Measurements from ENCODE around the gene UQCRC1.

Gene UQCRC1

DNA sequence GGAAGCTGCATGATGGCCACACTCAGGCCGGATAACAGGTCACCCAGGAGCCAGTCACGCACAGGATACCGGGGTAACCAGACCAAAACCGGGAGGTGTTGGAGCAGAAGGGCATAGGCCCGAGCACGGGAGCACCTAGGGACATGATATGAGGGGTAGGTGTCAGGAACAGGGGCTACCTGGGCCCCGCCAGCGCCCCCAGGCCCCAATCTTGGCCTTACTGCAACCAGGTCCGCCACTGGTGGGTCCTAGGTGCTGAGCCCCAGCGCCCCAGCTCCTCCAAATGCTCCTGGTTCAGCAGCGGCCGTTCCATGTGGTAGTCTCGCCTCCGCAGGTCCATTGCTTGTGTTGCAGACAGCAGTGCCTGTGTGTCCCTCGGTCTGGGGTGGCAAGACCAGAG is 23.8 kb upstream of the UQCRC1 start:
- DNase-seq, result no peak

GRCh38 chr3:48631516-48632448 is 22.3 kb upstream of the UQCRC1 start:
- no peak for DNase-seq

DNA sequence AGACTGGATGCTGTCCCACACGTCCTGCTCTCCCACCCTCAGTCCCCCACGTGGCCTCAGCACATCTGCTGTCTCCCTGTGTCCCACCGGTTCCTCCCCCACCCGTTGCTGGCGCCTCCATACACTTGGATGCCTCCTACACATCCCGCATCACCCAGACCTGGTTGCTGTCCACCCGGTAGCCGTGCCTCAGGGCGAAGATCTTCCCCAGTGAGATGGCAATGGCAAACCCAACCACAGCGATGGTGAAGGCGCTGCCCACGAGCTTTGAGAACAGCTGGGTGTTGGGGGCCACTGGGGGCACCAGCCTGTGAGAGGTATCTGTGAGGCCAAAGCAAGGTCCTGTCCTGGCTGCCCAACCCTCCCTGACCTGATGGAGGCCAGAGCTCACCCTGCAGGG is 21.4 kb upstream of the UQCRC1 start:
- DNase-seq, result no peak

DNA sequence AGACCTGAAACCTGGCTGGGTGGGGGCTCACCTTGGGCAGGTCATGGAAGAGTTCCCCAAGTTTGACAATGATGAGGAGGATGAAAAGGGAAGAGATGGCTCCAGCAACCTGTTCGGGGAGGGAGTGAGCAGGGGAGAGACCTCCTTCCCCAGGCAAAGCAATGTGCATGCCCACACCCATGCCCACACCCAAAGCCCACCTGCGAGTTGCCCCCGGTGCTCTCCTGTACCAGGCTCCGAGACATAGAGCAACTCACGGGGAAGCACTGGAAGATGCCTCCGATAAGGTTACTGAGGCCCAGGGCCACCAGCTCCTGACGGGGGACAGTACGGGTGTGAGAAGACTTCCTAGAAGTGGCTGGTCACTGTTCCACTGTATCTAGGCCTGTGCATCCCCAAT is 21.0 kb upstream of the UQCRC1 start:
- DNase-seq, result no peak

DNA sequence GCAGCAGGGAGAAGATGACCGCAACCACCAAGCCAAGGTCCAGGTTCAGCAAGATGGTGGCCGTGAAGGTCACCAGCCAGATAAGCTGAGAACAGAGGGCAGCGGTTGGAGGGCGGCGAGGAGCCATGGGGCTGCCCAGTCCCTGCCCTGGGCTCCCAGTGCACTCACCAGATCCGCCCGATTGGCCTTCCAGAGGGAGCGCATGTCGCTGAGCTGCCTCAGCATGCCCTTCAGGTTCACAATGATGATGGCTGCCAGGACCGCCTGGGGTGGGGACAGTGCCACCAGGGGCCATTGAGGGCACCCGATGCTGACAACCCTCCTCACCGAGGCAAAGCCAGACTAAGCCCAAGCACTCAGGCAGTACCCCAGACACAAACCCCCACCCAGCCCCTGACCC is 20.4 kb upstream of the UQCRC1 start:
- DNase-seq, result no peak

GRCh38 chr3:48628277-48629017 is 19.0 kb upstream of the UQCRC1 start:
- DNase-seq, result no peak

GRCh38 chr3:48625600-48625999 is 16.2 kb upstream of the UQCRC1 start:
- no peak for DNase-seq

- no peak for DNase-seq
These were observed 15.3 kb upstream of the UQCRC1 start for GRCh38 chr3:48624767-48625166.

DNA sequence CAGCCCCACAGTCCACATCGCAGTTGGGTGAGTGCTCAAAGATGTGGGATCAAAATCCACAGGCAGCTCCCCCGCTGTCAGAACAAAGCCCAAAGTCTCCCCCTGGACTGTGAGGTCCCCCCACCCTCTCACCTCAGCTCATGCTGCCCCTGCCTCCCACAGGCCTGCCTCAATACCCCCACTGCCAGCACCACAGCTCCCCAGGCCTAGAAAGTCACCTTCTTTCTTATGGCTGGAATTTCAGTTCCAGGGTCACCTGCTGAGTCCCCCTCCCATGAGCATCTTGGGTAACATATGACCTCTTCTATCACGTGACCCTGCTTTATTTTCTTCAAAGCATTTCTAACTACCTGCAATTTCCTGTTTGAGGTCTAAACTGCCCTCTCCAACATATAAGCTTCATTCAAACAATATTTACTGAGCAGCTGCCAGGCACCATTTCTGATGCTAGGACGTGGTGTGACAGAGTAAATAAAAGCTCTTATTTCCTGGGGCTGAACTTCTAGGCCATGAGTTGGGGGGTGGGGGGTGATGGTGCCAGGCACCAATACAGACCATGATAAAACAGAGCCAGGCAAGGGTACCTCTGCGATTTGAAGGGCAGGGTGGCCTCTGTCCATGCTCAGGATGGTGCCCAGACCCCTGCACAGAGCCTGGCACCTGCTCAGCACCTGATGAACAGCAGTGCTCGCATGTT is 14.6 kb upstream of the UQCRC1 start:
- no peak for DNase-seq

DNA sequence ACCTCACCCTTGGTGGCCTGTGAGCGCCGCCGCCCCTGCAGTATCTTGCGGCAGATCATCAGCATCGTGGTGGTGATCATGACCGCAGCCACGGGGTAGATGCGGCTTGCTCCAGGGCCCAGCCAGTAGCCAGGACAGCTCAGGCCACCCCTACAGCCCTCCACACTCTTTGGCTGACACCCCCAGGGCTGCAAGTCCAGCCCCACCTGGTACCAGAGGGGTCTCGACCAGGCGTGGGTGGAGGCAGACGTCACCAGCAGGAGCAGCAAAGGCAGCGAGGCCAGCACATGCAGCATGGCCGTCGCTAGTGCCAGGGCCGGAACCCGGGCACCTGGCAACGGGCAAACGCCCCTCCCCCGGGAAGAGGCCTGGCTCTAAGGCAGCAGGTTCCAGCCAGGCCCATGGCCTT is 12.0 kb upstream of the UQCRC1 start, which contains the start of gene TMEM89:
Gene TMEM89, minus strand, starts transcription at position 309 of the 409 bp plus-strand sequence. Its CDS starts 13 bp downstream, at position 296.
- no peak for DNase-seq

DNA sequence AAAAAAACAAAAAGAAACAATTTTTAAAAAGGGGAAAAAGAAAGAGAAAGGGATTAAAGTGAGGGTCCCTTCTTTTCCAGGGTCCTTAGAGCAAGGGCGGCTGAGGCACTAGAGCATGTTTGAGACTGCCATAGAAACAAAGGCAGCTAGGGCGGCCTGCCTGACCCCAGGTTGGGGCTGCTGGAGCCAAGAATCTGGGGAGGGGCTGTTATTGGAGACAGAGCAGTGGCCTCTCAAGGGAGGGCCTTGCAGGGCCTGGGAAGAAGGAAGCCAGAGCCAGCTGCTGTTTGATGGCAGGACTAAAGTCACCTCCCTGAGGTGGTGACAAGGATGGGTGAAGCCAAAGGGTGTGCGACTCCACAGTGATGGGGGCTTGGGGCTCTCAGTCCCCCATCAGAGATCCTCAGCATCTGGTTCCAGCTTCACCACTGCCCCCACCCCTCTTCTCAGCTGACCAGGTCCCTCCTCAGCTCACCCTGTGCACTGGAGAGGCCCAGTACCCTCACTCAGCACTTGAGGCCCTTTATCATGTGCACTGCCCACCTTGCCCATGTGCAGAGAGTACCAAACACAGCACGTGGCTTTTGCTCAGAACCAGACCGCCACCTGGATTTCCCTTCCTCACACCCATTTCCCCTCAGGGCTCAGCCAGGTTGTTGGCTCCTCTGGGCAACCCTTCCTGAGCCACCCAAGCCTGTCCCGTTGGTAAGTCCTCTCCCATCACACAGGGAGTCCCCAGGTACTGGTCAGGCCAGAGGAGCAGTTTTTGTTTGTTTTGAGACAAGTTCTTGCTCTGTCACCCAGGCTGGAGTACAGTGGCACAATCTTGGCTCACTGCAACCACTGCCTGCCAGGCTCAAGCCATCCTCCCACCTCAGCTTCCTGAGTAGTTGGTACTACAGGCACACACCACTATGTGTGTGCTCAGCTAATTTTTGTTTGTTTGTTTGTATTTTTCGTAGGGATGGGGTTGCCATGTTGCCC is 10.4 kb upstream of the UQCRC1 start:
- no peak for DNase-seq

DNA sequence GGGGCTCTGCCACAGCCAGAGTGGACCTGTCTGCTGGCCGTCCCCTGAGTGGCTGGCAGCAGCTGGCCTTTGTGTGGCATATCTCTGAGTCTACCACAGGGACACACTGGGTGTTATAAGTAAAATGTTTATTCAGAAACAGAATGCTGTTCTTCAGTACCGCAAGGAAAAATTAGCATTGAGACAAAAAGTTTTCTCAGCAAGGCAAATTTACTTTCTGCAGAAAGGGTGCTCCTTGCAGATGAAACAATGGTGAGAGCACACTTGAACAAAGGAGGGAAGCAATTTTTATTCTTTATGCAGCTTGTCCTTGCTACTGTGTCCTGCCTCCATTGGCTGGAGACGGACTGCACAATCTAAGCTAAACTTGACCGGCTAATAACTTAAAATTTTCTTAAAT is 8.1 kb upstream of the UQCRC1 start:
- no peak for DNase-seq

- no peak for DNase-seq
These were observed 4.6 kb upstream of the UQCRC1 start for GRCh38 chr3:48614044-48614443.

GRCh38 chr3:48612309-48612708 is 2.9 kb upstream of the UQCRC1 start:
- no peak for DNase-seq

DNA sequence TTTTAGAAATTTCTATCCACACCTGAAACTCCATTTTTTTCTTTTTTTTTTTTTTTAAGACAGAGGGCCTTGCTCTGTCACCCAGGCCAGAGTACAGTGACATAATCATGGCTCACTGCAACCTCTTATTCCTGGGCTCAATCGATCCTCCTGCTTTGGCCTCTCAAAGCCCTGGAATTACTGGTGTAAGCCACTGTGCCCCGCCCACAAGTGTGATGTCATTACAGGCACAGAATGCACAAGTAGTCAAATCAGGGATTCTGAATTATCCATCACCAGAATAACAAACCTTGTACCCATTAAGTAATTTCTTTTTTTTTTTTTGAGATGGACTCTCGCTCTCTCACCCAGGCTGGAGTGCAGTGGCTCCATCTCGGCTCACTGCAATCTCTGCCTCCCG is 1.9 kb downstream of the UQCRC1 start:
- no peak for DNase-seq

GRCh38 chr3:48601622-48601994 is 7.8 kb downstream of the UQCRC1 start:
- DNase-seq, result no peak

DNA sequence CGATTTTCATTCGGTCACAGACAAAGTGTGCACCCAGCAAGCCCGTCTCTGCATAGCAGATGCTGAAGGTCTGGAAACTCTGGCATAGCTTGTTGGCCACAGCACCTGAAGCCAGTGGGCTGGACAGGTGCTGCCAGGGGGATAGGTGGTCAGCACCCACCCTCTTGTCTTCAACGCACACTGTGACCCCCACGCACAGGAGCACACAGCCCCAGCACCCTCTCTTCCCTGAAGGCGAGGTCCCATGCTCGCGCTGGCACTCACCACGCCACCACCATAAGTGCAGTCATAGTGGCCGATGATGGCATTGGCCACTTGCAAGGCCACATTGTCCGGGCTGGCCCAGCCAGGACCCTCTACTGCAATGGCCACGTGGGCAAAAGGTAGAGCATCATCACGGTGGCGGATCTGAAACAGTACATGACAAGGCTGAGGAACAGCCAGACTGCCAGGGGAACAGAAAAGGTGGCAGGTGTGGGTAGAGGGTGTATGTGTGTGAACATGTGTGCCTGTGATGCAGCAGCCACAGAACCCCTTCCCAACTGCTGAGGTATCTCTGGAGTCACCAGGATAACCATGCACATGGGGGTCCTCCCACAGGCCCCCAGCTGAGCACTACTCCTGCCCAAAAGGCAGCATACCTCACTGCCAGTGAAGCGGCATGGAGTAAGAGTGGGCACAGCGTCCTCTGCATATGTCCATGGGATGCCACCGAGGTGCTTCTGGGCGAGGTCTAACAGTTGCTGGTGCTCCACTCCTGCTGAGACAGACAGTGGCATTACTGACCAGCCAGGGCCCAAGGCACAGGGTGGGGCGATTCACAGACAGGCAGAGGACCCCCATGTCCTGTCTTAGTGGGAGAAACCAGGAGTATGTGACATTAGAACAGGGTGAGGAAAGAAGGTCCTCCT is 8.5 kb downstream of the UQCRC1 start:
- DNase-seq, result no peak

DNA sequence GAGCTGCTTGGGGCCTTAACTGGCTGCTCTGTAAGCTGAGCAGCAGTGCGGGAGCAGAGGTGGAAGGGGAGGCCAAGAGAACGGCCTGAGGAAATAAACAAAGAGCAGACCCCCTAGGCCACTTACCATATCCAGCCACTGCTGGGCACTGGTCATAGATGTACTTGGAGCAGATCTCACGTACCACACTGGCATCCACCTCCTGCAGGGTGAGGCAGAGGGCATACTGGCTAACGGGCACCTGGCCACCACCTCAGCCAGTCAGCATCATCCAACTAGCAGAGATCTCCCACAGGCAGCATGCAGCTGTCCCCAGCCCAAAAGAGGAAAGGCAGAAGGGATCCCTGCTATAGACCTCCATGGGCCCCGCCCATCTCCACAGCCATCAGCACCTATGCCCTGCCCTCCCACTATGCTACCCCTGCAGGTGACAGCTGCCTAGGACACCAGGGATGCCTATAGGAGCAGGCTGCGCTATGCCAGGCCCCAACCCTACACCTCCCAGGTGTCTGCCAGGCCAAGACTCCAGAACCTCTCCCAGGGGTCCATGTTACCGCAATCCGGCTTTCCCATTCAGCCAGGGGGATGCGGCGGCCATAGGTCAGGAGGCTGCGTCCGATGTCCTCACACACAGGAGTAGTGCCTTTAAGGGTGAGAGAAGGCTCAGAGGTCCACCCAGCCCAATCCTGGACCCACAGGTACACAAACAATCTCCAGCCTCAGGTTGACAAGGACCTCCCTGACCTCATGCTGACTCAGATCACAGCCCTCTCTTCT is 9.7 kb downstream of the UQCRC1 start:
- no peak for DNase-seq

GRCh38 chr3:48599077-48599501 is 10.4 kb downstream of the UQCRC1 start:
- no peak for DNase-seq

All from effector CD8-positive, alpha-beta T cell (primary cell).